Neutrophil (primary cell): ENCODE data around the gene LINC01488.

ENCODE experiments used
- H3K27ac ChIP-seq: fragments of 200-600 bp; sonication (generic); 2 replicates; pipeline ENCODE4 v1.5.1; 2016; ENCODE audit warnings: mild to moderate bottlenecking, moderate library complexity
- H3K27me3 ChIP-seq: fragments of 200-600 bp; sonication (generic); 2 replicates; pipeline ENCODE4 v1.6.0; 2016; ENCODE audit warnings: mild to moderate bottlenecking
- H3K36me3 ChIP-seq: fragments of 200-600 bp; sonication (generic); 2 replicates; pipeline ENCODE4 v1.5.1; 2017
- H3K4me1 ChIP-seq, 2 experiments: fragments of 200-600 bp in 1 of 2; sonication (generic) in 1 of 2; 1 replicate in 1 of 2; 2 replicates in 1 of 2; pipeline versions ENCODE4 v1.5.1 to v1.6.1; 2013 to 2016; ENCODE audit warnings: low read depth in 1 of 2, low read length in 1 of 2, mild to moderate bottlenecking in 1 of 2, moderate library complexity in 1 of 2; ENCODE audit not compliant: control insufficient read depth in 1 of 2, insufficient read depth in 1 of 2
- H3K4me3 ChIP-seq, 2 experiments: fragments of 200-600 bp in 1 of 2; sonication (generic) in 1 of 2; 1 replicate in 1 of 2; 2 replicates in 1 of 2; pipeline ENCODE4 v1.5.1; 2013 to 2016; ENCODE audit warnings: low read depth in 1 of 2, low read length in 1 of 2, mild to moderate bottlenecking in 1 of 2, moderate library complexity in 1 of 2
- H3K9me3 ChIP-seq: fragments of 200-600 bp; sonication (generic); 2 replicates; pipeline ENCODE4 v1.5.1; 2016
- TF ChIP-seq, protein P1 (sequence below): fragments of 200-600 bp; sonication (generic); IDR thresholded peaks from 2 replicates; pipeline ENCODE4 v1.5.1; 2016; ENCODE audit warnings: antibody characterized with exemption

The LINC01488 gene

DNA sequence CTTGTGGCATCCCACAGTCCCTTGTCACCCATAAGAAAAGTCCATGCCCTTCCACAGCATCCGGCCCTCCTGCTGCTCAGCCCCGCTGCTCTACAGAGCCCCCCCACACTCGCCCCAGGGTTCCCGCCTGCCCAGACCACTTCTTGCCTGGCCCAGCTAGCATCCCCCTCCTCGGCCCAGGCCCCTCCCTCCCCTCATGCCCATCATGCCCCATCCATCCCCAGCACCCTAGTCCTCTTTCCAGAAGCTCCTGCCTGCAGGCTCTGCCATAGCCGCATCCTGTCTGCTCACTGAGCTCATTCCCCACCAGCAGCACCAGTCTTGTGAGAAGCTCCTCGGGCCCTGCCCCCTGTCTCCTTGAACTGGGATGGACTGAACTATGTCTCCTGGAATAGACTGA lies 54.4 kb downstream of the LINC01488 start:
- no peaks in the 10 kb centered on the region for H3K36me3 ChIP-seq
- H3K9me3 ChIP-seq = no peaks in the 10 kb centered on the region
- no peak overlapping the region for H3K4me3 ChIP-seq
- H3K27ac ChIP-seq = no peak overlapping the region
- no peaks in the 10 kb centered on the region for H3K27me3 ChIP-seq
- TF ChIP-seq, protein P1, sequence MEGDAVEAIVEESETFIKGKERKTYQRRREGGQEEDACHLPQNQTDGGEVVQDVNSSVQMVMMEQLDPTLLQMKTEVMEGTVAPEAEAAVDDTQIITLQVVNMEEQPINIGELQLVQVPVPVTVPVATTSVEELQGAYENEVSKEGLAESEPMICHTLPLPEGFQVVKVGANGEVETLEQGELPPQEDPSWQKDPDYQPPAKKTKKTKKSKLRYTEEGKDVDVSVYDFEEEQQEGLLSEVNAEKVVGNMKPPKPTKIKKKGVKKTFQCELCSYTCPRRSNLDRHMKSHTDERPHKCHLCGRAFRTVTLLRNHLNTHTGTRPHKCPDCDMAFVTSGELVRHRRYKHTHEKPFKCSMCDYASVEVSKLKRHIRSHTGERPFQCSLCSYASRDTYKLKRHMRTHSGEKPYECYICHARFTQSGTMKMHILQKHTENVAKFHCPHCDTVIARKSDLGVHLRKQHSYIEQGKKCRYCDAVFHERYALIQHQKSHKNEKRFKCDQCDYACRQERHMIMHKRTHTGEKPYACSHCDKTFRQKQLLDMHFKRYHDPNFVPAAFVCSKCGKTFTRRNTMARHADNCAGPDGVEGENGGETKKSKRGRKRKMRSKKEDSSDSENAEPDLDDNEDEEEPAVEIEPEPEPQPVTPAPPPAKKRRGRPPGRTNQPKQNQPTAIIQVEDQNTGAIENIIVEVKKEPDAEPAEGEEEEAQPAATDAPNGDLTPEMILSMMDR = no peak
- peaks cover 7 to 11% of the 10 kb centered on the region in 2 experiments for H3K4me1 ChIP-seq

DNA sequence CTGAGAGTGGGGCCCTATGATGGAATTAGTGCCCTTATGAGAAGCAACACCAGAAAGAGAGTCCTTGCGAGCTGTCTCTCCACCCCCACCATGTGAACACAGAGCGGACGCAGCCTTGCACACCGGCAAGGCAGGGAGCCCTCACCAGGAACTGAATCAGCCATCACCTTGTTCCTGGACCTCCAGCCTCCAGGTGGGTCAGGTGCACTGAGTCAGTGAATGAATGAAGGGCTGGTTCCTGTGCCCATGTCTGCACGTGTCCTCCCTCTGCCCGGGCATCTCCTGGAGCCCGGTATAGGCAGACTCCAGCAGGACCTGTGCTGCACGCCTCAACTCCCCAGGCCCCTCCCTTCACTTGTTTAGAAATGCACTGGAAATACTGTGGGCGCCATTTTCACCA lies 54.9 kb downstream of the LINC01488 start:
- TF ChIP-seq, protein P1 = no peak
- Histone ChIP-seq H3K36me3 (no peaks in the 10 kb centered on the region), H3K27ac (no peak overlapping the region), H3K4me1 (peaks cover 7% of the 10 kb centered on the region in 2 experiments), H3K4me3 (no peak overlapping the region), H3K9me3 (no peaks in the 10 kb centered on the region), H3K27me3 (no peaks in the 10 kb centered on the region)

DNA sequence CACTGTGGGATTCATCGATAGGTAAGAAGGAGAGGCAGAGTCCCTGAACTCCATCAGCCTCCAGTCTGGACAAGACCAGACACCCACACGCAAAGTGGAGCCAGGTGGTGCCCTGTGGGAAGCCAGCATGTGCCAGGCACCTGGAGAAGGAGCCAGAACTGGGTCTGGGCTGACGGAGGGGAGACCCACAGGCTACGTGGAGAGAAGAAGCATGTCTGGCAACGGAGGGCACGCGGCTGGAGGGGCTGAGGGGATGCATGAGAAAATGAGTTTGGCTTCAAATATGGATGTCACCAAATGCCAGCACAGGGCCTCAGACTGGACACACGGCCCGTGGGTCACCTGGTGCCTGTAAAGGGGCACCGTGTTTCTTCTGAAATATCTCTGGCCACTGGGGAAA lies 55.7 kb downstream of the LINC01488 start:
- no peaks in the 10 kb centered on the region for H3K9me3 ChIP-seq
- no peak overlapping the region for H3K27ac ChIP-seq
- H3K27me3 ChIP-seq = no peaks in the 10 kb centered on the region
- no peaks in the 10 kb centered on the region for H3K36me3 ChIP-seq
- TF ChIP-seq, protein P1 = no peak
- no peak overlapping the region for H3K4me3 ChIP-seq
- peaks cover 7% of the 10 kb centered on the region in 2 experiments for H3K4me1 ChIP-seq

DNA sequence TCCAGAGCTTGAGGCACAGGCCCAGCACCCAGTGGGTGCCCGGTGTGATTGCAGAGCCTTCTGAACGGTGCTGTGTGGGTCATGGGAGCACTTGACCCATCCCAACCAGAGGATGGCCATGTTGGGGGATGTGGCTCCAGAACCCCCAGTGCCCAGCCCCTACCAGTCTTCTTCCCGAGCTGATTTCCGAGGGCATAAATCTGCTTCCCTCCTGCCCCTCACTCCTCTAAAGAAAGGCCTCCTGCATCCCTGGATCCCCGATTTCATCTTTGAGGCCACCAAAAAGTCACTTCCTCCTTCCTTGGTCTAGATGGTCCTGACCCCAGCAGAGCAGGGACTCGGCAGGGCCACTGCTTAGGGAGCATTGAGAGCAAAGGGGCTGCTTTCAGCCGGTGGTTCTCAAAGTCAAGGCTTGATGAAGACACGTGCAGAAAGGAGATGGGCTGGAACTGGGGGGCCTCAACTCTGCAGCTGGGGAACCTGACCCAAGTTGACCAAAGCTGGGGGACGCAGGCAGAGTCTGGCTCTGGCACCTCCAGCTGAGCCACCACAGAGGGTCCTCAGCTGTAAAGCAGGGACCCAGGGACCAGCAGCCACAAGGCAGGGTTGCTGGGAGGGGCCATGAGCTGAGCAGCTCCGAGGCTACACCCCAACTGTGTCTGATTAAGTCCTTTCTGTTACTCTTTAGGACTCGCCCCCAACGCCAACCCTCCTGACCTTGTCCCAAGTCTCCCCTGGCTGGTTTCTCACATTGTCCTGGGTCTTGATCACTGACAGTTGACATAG lies 56.6 kb downstream of the LINC01488 start:
- H3K4me1 ChIP-seq = peaks cover 7% of the 10 kb centered on the region in 2 experiments
- TF ChIP-seq, protein P1 = no peak
- H3K4me3 ChIP-seq = no peak overlapping the region
- H3K9me3 ChIP-seq = no peaks in the 10 kb centered on the region
- no peak overlapping the region for H3K27ac ChIP-seq
- H3K27me3 ChIP-seq = no peaks in the 10 kb centered on the region
- H3K36me3 ChIP-seq = no peaks in the 10 kb centered on the region

DNA sequence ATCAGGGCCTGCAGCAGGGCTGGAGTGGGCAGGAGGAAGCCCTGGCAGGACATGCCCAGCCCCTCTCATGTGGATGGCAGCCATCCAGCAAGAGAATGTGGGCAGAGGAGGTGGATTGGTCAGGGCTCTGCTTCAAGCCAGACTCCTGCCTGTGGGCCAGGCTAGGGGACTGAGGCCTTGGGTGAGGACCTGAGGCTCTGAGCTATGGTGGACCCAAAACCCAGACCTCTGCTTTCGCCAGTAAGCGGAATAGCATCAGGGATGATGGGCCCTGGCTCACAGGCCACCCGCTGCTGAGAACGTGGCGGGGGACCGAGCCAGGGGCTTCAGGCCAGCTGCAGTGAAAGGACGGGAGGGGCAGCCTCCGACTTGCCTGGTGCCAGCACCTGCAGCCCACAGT lies 57.4 kb downstream of the LINC01488 start:
- H3K4me3 ChIP-seq = no peak overlapping the region
- H3K27ac ChIP-seq = no peak overlapping the region
- H3K4me1 ChIP-seq = peaks cover 7% of the 10 kb centered on the region in 2 experiments
- no peaks in the 10 kb centered on the region for H3K27me3 ChIP-seq
- no peaks in the 10 kb centered on the region for H3K9me3 ChIP-seq
- TF ChIP-seq, protein P1 = no peak
- H3K36me3 ChIP-seq = no peaks in the 10 kb centered on the region
